Smooth muscle cell (in vitro differentiated cells): ENCODE results near the gene HELZ. TPM values are rescaled to one million over a fixed set of nuclear protein-coding genes. Genes with fewer than 3 reads are reported as not detected.

Experiments
- DNase-seq: peaks from one replicate; lab custom pipeline; 2025; ENCODE audit not compliant: unreplicated experiment; lab: John Stamatoyannopoulos, UW
- H2AFZ ChIP-seq: fragments of 200-600 bp; sonication (generic); 2 replicates; pipeline ENCODE4 v1.6.0; 2016; ENCODE audit warnings: antibody characterized with exemption, low read depth, mild to moderate bottlenecking
- H3F3A ChIP-seq: fragments of 200-600 bp; sonication (generic); 2 replicates; pipeline ENCODE4 v1.6.0; 2017; ENCODE audit warnings: antibody characterized with exemption, low read depth
- H3K27ac ChIP-seq: fragments of 200-600 bp; sonication (generic); 2 replicates; pipeline ENCODE4 v1.5.1; 2016; ENCODE audit warnings: low read depth, mild to moderate bottlenecking
- H3K27me3 ChIP-seq: fragments of 200-600 bp; sonication (generic); 2 replicates; pipeline ENCODE4 v1.6.1; 2016; ENCODE audit warnings: low read depth, mild to moderate bottlenecking
- H3K36me3 ChIP-seq: fragments of 200-600 bp; sonication (generic); 2 replicates; pipeline ENCODE4 v1.5.1; 2016; ENCODE audit warnings: low read depth
- H3K4me1 ChIP-seq: fragments of 200-600 bp; sonication (generic); 2 replicates; pipeline ENCODE4 v1.5.1; 2016; ENCODE audit warnings: low read depth
- H3K4me2 ChIP-seq: fragments of 200-600 bp; sonication (generic); 2 replicates; pipeline ENCODE4 v1.6.0; 2016; ENCODE audit warnings: mild to moderate bottlenecking
- H3K4me3 ChIP-seq: fragments of 200-600 bp; sonication (generic); 2 replicates; pipeline ENCODE4 v1.5.1; 2016; ENCODE audit warnings: mild to moderate bottlenecking
- H3K79me2 ChIP-seq: fragments of 200-600 bp; sonication (generic); 2 replicates; pipeline ENCODE4 v1.6.0; 2016; ENCODE audit warnings: low read depth, mild to moderate bottlenecking
- H3K9ac ChIP-seq: fragments of 200-600 bp; sonication (generic); 2 replicates; pipeline ENCODE4 v1.6.0; 2016; ENCODE audit warnings: low read depth
- H3K9me3 ChIP-seq: fragments of 200-600 bp; sonication (generic); replicated peaks from 2 replicates; pipeline ENCODE4 v1.5.1; 2016; ENCODE audit warnings: low read depth
- H4K20me1 ChIP-seq: fragments of 200-600 bp; sonication (generic); 2 replicates; pipeline ENCODE4 v1.6.0; 2016; ENCODE audit warnings: low read depth
- WGBS: methylation state at CpG from one replicate; pipeline ENCODE4 v1.1.7; 2016; ENCODE audit warnings: low lambda C conversion rate; 5-methylcytosine and 5-hydroxymethylcytosine counted together
- polyA plus RNA-seq: library from polyadenylated mRNA; unstranded; fragments of >200 nt; fragmentation: Nextera tagmentation; extraction: Ambion mirVana; gene quantifications from 2 replicates; pipeline ENCODE4 v1.2.1, GENCODE V29; 2016
- total RNA-seq: library from RNA; depleted of rRNA; stranded (reverse); fragments of >200 nt; gene quantifications from 2 replicates; pipeline ENCODE4 v1.2.3, GENCODE V29; 2014
- TF ChIP-seq, protein P1 (sequence below): fragments of 200-600 bp; sonication (generic); IDR thresholded peaks from 2 replicates; pipeline ENCODE4 v1.5.1; 2017; ENCODE audit warnings: borderline replicate concordance, mild to moderate bottlenecking, antibody characterized with exemption; ENCODE audit not compliant: insufficient read depth, poor library complexity, severe bottlenecking

HELZ gene, protein sequence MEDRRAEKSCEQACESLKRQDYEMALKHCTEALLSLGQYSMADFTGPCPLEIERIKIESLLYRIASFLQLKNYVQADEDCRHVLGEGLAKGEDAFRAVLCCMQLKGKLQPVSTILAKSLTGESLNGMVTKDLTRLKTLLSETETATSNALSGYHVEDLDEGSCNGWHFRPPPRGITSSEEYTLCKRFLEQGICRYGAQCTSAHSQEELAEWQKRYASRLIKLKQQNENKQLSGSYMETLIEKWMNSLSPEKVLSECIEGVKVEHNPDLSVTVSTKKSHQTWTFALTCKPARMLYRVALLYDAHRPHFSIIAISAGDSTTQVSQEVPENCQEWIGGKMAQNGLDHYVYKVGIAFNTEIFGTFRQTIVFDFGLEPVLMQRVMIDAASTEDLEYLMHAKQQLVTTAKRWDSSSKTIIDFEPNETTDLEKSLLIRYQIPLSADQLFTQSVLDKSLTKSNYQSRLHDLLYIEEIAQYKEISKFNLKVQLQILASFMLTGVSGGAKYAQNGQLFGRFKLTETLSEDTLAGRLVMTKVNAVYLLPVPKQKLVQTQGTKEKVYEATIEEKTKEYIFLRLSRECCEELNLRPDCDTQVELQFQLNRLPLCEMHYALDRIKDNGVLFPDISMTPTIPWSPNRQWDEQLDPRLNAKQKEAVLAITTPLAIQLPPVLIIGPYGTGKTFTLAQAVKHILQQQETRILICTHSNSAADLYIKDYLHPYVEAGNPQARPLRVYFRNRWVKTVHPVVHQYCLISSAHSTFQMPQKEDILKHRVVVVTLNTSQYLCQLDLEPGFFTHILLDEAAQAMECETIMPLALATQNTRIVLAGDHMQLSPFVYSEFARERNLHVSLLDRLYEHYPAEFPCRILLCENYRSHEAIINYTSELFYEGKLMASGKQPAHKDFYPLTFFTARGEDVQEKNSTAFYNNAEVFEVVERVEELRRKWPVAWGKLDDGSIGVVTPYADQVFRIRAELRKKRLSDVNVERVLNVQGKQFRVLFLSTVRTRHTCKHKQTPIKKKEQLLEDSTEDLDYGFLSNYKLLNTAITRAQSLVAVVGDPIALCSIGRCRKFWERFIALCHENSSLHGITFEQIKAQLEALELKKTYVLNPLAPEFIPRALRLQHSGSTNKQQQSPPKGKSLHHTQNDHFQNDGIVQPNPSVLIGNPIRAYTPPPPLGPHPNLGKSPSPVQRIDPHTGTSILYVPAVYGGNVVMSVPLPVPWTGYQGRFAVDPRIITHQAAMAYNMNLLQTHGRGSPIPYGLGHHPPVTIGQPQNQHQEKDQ (N-terminal part only)
- total RNA-seq (34.4 and 67.4 TPM in 2 replicates), polyA plus RNA-seq (18.8 and 25.6 TPM in 2 replicates)

DNA sequence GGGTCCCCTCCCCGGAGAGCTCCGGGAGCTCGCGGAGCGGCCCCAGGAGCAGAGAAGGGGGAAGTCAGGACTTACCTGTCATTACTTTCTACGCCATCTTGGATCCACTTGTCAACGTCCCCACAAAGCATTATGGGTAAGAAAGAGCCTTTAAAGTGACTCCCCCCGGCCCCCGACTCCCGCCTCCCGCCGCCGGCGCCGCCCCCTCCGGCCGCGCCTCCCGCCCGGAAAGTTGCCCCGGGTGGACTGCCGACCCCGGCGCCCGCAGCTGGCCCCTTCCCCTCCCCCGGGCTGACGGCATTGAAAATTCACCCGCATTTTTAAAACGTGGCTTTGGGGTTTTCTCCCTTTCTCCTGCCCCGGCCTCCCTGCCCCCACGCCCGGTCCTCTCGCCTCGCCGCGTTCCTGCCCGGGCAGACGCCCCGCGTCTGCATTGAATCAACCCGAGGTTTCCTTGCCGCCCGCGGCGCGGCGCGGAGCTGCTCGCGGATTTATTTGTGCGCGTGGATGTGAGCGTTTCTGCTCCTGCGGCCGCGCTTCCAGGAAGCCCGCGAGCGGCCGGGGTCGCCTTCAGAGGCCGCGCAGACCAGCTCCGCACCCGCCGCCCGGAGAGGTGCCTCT is at the start of gene HELZ:
Gene HELZ, minus strand, starts transcription at position 124 of the 621 bp plus-strand sequence. CDS start 26,392 bp downstream, outside the sequence.
- TF ChIP-seq, protein P1, sequence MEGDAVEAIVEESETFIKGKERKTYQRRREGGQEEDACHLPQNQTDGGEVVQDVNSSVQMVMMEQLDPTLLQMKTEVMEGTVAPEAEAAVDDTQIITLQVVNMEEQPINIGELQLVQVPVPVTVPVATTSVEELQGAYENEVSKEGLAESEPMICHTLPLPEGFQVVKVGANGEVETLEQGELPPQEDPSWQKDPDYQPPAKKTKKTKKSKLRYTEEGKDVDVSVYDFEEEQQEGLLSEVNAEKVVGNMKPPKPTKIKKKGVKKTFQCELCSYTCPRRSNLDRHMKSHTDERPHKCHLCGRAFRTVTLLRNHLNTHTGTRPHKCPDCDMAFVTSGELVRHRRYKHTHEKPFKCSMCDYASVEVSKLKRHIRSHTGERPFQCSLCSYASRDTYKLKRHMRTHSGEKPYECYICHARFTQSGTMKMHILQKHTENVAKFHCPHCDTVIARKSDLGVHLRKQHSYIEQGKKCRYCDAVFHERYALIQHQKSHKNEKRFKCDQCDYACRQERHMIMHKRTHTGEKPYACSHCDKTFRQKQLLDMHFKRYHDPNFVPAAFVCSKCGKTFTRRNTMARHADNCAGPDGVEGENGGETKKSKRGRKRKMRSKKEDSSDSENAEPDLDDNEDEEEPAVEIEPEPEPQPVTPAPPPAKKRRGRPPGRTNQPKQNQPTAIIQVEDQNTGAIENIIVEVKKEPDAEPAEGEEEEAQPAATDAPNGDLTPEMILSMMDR: no peak
- Histone ChIP-seq H4K20me1 (peaks cover 38% of the 10 kb centered on the region), H3F3A (peaks cover 4% of the 10 kb centered on the region), H3K4me1 (peaks cover 24% of the 10 kb centered on the region), H3K79me2 (peaks cover 46% of the 10 kb centered on the region), H3K36me3 (no peaks in the 10 kb centered on the region), H3K9ac (peak within 1 kb of the TSS; percentile 93), H3K4me2 (peak within 1 kb of the TSS; percentile 96), H3K27me3 (no peaks in the 10 kb centered on the region), H3K27ac (peak within 1 kb of the TSS; percentile 60), H3K4me3 (peak within 1 kb of the TSS; percentile 93), H2AFZ (peak within 1 kb of the TSS; percentile 95), H3K9me3 (no peaks in the 10 kb centered on the region)
- peak; percentile 40 for DNase-seq
- 0% methylated on average over 45 of the region's 67 CpGs for WGBS

DNA sequence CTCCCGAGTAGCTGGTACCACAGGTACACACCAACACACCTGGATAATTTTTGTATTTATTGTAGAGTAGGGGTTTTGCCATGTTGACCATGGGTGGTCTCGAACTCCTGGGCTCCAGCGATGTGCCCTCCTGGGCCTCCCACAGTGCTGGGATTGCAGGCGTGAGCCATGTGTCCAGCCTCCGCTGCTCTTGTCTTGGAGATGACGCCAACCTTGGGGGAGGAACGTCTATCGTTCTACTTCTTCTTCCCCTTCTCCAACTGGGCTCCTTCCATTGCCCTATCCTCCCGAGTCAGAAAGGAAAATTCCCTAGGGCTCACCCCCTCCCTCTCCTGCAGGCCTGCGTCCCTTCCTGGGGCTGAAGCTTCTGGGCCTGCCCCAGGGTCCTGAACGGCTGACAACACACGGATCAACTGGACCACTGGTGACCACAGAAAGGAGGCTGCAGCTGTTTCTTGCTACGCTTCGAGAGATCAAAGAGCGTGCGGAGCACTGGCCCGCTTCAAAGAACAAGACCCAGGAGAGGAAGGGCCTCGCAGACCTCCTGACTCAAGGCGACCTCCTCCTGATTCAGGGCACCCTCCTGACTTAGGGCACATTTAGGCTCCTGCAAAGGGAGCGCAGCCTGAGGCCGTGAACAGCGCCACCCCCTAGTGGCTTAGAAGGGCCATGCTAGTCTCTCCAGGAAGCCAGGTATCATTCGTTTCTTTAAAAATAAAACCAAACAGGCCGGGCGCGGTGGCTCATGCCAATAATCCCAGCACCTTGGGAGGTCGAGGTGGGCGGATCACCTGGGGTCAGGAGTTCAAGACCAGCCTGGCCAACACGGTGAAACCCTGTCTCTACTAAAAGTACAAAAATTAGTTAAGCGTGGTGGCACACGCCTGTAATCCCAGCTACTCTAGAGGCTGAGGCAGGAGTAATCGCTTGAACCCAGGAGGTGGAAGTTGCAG is 48.5 kb upstream of the HELZ start:
- no peaks in the 10 kb centered on the region for H3K4me1 ChIP-seq
- no peak overlapping the region for H3K4me3 ChIP-seq
- H3K79me2 ChIP-seq: no peaks in the 10 kb centered on the region
- no peaks in the 10 kb centered on the region for H3K36me3 ChIP-seq
- no peaks in the 10 kb centered on the region for H3K9me3 ChIP-seq
- H3K4me2 ChIP-seq: no peak overlapping the region
- 67% methylated on average over 32 of the region's 32 CpGs for WGBS
- no peaks in the 10 kb centered on the region for H3F3A ChIP-seq
- no peaks in the 10 kb centered on the region for H4K20me1 ChIP-seq
- peak; percentile 5 for DNase-seq
- H3K27me3 ChIP-seq: no peaks in the 10 kb centered on the region
- H3K27ac ChIP-seq: no peak overlapping the region
- H2AFZ ChIP-seq: no peak overlapping the region
- no peak overlapping the region for H3K9ac ChIP-seq
- TF ChIP-seq, protein P1: peak; percentile 65

DNA sequence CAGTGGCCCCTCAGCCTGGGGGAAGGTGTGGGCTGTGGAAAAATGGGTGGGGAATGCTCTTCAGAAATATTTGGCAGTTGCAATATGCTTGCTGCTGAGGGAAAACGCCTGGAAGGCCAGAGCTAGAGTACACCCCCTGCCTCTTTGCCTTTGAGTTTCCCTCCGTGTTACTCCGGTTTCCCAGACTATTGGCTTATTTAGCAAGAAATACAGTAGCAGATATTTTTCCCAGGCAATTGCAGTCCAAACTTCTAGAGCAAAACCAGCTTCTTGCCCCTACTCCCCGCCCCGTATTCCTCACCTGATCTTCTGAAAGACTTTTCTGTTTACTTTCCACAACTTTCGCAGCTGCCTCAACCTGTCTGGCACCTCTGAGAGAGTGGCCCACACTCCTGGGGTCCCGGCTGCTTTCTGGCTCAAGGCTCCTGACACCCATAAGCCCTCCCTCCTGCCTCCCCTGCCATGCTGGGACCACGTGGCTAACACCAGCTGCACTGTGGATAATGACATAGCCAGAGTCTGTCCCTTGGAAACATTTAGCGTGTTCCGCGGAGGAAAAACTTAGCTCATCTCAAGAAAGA is 45.8 kb upstream of the HELZ start:
- 83% methylated on average over 11 of the region's 11 CpGs for WGBS
- no peaks in the 10 kb centered on the region for H4K20me1 ChIP-seq
- no peak overlapping the region for H3K9ac ChIP-seq
- H3F3A ChIP-seq: no peaks in the 10 kb centered on the region
- TF ChIP-seq, protein P1: no peak
- no peaks in the 10 kb centered on the region for H3K27me3 ChIP-seq
- no peak overlapping the region for H2AFZ ChIP-seq
- H3K9me3 ChIP-seq: no peaks in the 10 kb centered on the region
- H3K36me3 ChIP-seq: no peaks in the 10 kb centered on the region
- no peaks in the 10 kb centered on the region for H3K79me2 ChIP-seq
- no peaks in the 10 kb centered on the region for H3K4me1 ChIP-seq
- no peak overlapping the region for H3K4me2 ChIP-seq
- no peak overlapping the region for H3K4me3 ChIP-seq
- no peak for DNase-seq
- H3K27ac ChIP-seq: no peak overlapping the region
